ENCODE data around the gene MAML2. TPM values are rescaled to one million over a fixed set of nuclear protein-coding genes. Genes with fewer than 3 reads are reported as not detected.

The MAML2 gene
- total and polyA plus RNA-seq, 2 of the 13 experiments (the other 11 are each of a cell fraction or from before 2014, with no cell fraction given), result 2.3 to 25.9 TPM

DNA sequence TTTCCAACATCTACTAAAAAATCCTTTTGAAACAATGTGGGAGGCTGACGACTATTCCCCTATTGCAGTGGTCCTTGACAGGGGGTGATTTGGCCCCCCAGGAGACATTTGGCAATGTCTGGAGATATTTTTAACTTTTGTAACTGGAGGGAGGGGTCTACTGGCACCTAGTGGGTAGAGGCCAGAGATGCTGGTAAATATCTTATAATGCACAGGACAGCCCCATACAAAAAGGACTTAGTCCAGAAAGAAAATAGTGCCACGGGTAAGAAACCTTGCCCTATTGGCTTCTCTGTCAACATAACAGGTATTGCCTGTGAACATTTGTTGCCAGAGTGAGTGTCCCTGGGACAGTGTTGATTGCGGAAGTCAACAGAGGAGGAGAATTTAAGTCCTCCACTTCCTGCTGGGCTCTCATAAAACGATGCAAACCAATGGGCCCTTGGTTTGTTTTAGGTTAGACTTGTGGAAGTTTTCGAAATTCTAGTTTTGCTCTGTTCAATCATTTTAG, 101.6 kb downstream of the MAML2 start (continued):
- no peak for TF ChIP-seq ZNF160 (CRISPR knock-in tag; IDR thresholded peaks at IDR 0.05)
- peak; percentile 27; the same call in 1 of the 2 replicates for TF ChIP-seq SOX13 (IDR thresholded peaks at IDR 0.05)
- TF ChIP-seq SOX13 (CRISPR knock-in tag; conservative IDR thresholded peaks at IDR 0.05 in 1 of 2, IDR thresholded peaks at IDR 0.05 in 1 of 2), result peak in 1 of 2 experiments; percentile 78; a peak in 1 of 4 replicates
- peak; percentile 100 for TF ChIP-seq ELF3 (CRISPR knock-in tag; IDR thresholded peaks at IDR 0.05)
- no peak for TF ChIP-seq SNAI1 (CRISPR knock-in tag; IDR thresholded peaks at IDR 0.05; ENCODE audit: borderline replicate concordance)
- TF ChIP-seq ZSCAN12 (CRISPR knock-in tag; IDR thresholded peaks at IDR 0.05), result 0 out of 2 replicates have a peak, but pooled peaks have one; percentile 29
- TF ChIP-seq ZNF441 (CRISPR knock-in tag; IDR thresholded peaks at IDR 0.05; ENCODE audit: borderline replicate concordance), result no peak
- TF ChIP-seq ETV5 (CRISPR knock-in tag; IDR thresholded peaks at IDR 0.05; ENCODE audit: borderline replicate concordance), result peak; percentile 96
- 0 out of 2 replicates have a peak, but pooled peaks have one; percentile 20 for TF ChIP-seq ZFP37 (CRISPR knock-in tag; IDR thresholded peaks at IDR 0.05; ENCODE audit: borderline replicate concordance)
- peak; percentile 49; the same call in 1 of the 2 replicates for TF ChIP-seq ATF1 (CRISPR knock-in tag; IDR thresholded peaks at IDR 0.05)
- TF ChIP-seq, protein P1, sequence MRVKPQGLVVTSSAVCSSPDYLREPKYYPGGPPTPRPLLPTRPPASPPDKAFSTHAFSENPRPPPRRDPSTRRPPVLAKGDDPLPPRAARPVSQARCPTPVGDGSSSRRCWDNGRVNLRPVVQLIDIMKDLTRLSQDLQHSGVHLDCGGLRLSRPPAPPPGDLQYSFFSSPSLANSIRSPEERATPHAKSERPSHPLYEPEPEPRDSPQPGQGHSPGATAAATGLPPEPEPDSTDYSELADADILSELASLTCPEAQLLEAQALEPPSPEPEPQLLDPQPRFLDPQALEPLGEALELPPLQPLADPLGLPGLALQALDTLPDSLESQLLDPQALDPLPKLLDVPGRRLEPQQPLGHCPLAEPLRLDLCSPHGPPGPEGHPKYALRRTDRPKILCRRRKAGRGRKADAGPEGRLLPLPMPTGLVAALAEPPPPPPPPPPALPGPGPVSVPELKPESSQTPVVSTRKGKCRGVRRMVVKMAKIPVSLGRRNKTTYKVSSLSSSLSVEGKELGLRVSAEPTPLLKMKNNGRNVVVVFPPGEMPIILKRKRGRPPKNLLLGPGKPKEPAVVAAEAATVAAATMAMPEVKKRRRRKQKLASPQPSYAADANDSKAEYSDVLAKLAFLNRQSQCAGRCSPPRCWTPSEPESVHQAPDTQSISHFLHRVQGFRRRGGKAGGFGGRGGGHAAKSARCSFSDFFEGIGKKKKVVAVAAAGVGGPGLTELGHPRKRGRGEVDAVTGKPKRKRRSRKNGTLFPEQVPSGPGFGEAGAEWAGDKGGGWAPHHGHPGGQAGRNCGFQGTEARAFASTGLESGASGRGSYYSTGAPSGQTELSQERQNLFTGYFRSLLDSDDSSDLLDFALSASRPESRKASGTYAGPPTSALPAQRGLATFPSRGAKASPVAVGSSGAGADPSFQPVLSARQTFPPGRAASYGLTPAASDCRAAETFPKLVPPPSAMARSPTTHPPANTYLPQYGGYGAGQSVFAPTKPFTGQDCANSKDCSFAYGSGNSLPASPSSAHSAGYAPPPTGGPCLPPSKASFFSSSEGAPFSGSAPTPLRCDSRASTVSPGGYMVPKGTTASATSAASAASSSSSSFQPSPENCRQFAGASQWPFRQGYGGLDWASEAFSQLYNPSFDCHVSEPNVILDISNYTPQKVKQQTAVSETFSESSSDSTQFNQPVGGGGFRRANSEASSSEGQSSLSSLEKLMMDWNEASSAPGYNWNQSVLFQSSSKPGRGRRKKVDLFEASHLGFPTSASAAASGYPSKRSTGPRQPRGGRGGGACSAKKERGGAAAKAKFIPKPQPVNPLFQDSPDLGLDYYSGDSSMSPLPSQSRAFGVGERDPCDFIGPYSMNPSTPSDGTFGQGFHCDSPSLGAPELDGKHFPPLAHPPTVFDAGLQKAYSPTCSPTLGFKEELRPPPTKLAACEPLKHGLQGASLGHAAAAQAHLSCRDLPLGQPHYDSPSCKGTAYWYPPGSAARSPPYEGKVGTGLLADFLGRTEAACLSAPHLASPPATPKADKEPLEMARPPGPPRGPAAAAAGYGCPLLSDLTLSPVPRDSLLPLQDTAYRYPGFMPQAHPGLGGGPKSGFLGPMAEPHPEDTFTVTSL (CRISPR knock-in tag; IDR thresholded peaks at IDR 0.05; ENCODE audit: borderline replicate concordance), result peak; percentile 88
- TF ChIP-seq ZNF878 (CRISPR knock-in tag; IDR thresholded peaks at IDR 0.05), result peak; percentile 37; the same call in 1 of the 2 replicates
- no peak for TF ChIP-seq ZNF205 (CRISPR knock-in tag; IDR thresholded peaks at IDR 0.05)
- 0 out of 2 replicates have a peak, but pooled peaks have one; percentile 37 for TF ChIP-seq BRCA1 (CRISPR knock-in tag; IDR thresholded peaks at IDR 0.05)
- TF ChIP-seq, protein P2, sequence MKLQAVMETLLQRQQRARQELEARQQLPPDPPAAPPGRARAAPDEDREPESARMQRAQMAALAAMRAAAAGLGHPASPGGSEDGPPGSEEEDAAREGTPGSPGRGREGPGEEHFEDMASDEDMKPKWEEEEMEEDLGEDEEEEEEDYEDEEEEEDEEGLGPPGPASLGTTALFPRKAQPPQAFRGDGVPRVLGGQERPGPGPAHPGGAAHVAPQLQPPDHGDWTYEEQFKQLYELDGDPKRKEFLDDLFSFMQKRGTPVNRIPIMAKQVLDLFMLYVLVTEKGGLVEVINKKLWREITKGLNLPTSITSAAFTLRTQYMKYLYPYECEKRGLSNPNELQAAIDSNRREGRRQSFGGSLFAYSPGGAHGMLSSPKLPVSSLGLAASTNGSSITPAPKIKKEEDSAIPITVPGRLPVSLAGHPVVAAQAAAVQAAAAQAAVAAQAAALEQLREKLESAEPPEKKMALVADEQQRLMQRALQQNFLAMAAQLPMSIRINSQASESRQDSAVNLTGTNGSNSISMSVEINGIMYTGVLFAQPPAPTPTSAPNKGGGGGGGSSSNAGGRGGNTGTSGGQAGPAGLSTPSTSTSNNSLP (IDR thresholded peaks at IDR 0.05; ENCODE audit: low read depth, low read length), result peak; percentile 30; the same call in 1 of the 2 replicates
- no peak for TF ChIP-seq ZNF891 (CRISPR knock-in tag; IDR thresholded peaks at IDR 0.05)
- TF ChIP-seq GABPA (IDR thresholded peaks at IDR 0.05; ENCODE audit: low read depth, low read length), result no peak
- TF ChIP-seq GABPA (CRISPR knock-in tag; IDR thresholded peaks at IDR 0.05; ENCODE audit: low read depth), result peak; percentile 85
- TF ChIP-seq, protein P3, sequence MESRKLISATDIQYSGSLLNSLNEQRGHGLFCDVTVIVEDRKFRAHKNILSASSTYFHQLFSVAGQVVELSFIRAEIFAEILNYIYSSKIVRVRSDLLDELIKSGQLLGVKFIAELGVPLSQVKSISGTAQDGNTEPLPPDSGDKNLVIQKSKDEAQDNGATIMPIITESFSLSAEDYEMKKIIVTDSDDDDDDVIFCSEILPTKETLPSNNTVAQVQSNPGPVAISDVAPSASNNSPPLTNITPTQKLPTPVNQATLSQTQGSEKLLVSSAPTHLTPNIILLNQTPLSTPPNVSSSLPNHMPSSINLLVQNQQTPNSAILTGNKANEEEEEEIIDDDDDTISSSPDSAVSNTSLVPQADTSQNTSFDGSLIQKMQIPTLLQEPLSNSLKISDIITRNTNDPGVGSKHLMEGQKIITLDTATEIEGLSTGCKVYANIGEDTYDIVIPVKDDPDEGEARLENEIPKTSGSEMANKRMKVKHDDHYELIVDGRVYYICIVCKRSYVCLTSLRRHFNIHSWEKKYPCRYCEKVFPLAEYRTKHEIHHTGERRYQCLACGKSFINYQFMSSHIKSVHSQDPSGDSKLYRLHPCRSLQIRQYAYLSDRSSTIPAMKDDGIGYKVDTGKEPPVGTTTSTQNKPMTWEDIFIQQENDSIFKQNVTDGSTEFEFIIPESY (CRISPR knock-in tag; IDR thresholded peaks at IDR 0.05), result peak; percentile 80; the same call in 1 of the 2 replicates
- no peak for TF ChIP-seq PLRG1 (conservative IDR thresholded peaks at IDR 0.05)
- TF ChIP-seq ZNF432 (CRISPR knock-in tag; IDR thresholded peaks at IDR 0.05; ENCODE audit: borderline replicate concordance), result no peak
- TF ChIP-seq ZNF547 (CRISPR knock-in tag; IDR thresholded peaks at IDR 0.05), result no peak
